Measurements from ENCODE around the gene DROSHA.

- TF ChIP-seq POLR2AphosphoS5 (IDR thresholded peaks at IDR 0.05; ENCODE audit: low read depth, low read length) (no peak), TAF1 (IDR thresholded peaks at IDR 0.05; ENCODE audit: borderline replicate concordance, insufficient read depth, low read length) (no peak), REST (IDR thresholded peaks at IDR 0.05; ENCODE audit: insufficient read depth in 1 of 2, low read depth in 2 of 2, low read length in 2 of 2) (no peak), SIN3A (IDR thresholded peaks at IDR 0.05; ENCODE audit: borderline replicate concordance, insufficient read depth, low read length) (no peak)
Observed at GRCh38 chr5:31410089-31410488, 121.8 kb downstream of the DROSHA start.
